Measurements from ENCODE around the gene WNT1.

DNA sequence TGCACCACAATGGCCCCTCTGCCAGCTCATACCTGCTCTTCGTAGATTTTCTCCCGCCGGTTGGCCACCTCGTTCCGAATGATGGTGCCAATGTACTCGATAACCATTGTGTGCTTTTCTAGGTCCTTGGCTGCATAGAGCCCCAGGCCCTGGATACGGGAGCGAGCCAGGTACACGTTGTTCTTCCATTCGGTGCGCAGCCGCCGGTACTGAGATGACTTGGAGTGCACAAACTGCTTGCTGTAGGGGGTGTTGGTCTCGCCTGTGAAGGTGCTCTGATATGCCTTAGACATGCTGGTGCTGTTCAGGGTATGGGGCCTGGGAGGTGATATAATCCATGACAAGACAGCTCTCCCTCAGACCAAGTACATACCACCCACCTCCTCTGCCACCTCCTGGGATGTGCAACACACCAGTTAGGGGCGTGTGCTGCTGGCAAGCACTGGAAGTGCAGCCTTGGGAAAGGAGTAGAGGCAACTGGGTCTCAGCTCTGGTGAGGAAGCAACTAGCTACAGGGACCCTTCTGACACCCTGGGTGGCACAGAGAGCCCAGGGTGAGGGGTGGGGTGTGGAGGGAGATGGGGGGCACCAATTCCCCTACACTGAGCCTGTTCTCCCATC lies 44.5 kb downstream of the WNT1 start:
- TF ChIP-seq EP300 (IDR thresholded peaks at IDR 0.05) = no peak
- TF ChIP-seq, protein P1, sequence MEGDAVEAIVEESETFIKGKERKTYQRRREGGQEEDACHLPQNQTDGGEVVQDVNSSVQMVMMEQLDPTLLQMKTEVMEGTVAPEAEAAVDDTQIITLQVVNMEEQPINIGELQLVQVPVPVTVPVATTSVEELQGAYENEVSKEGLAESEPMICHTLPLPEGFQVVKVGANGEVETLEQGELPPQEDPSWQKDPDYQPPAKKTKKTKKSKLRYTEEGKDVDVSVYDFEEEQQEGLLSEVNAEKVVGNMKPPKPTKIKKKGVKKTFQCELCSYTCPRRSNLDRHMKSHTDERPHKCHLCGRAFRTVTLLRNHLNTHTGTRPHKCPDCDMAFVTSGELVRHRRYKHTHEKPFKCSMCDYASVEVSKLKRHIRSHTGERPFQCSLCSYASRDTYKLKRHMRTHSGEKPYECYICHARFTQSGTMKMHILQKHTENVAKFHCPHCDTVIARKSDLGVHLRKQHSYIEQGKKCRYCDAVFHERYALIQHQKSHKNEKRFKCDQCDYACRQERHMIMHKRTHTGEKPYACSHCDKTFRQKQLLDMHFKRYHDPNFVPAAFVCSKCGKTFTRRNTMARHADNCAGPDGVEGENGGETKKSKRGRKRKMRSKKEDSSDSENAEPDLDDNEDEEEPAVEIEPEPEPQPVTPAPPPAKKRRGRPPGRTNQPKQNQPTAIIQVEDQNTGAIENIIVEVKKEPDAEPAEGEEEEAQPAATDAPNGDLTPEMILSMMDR (IDR thresholded peaks at IDR 0.05) = no peak

Data from tibial nerve (tissue), 4 donors.